Transverse colon (tissue), 4 donors: ENCODE measurements around the gene SNX1. TPM values are rescaled to one million over a fixed set of nuclear protein-coding genes. Genes with fewer than 3 reads are reported as not detected.

Experiments used
- DNase-seq: peaks from one replicate; pipeline ENCODE4 v3.0.0-alpha.2; 2019
- H3K27ac ChIP-seq, 4 donors: fragments of 200-600 bp; sonication (generic); 2 replicates each; pipeline ENCODE4 v1.5.1; 2016 to 2018; ENCODE audit warnings: inconsistent platforms in 4 of 4
- H3K27me3 ChIP-seq: fragments of 200-600 bp; sonication (generic); 2 replicates; pipeline ENCODE4 v1.5.1; 2017; ENCODE audit warnings: inconsistent platforms
- H3K36me3 ChIP-seq, 4 donors: fragments of 200-600 bp; sonication (generic); 2 replicates each; pipeline ENCODE4 v1.5.1; 2017 to 2019; ENCODE audit warnings: inconsistent platforms in 4 of 4
- H3K4me1 ChIP-seq, 4 donors: fragments of 200-600 bp; sonication (generic); 2 replicates each; pipeline ENCODE4 v1.5.1; 2017 to 2020; ENCODE audit warnings: inconsistent platforms in 4 of 4
- H3K4me3 ChIP-seq, 4 donors: fragments of 200-600 bp; sonication (generic); 1 replicate in 1 of 4; 2 replicates in 3 of 4; pipeline versions ENCODE4 v1.5.1 to v1.6.1; 2017 to 2019; ENCODE audit warnings: inconsistent platforms in 4 of 4
- H3K9me3 ChIP-seq, 2 donors: fragments of 200-600 bp; sonication (generic); 2 replicates each; pipeline ENCODE4 v1.5.1; 2017 to 2019; ENCODE audit warnings: inconsistent platforms in 2 of 2
- CTCF ChIP-seq, 5 experiments: fragments of 200-600 bp in 3 of 5; fragments of 450-650 bp in 2 of 5; sonication (generic) in 3 of 5; IDR thresholded peaks; 1 replicate in 2 of 5; 2 replicates in 3 of 5; pipeline ENCODE4 v1.5.1; 2016 to 2017; ENCODE audit warnings: antibody characterized with exemption in 5 of 5, inconsistent platforms in 3 of 5, mild to moderate bottlenecking in 2 of 5, moderate library complexity in 1 of 5
- EP300 ChIP-seq: sonication (generic); formaldehyde crosslinking; IDR thresholded peaks from one replicate; pipeline ENCODE4 v1.6.1; 2017; ENCODE audit warnings: antibody characterized with exemption, low read depth
- POLR2A ChIP-seq: fragments of 450-650 bp; IDR thresholded peaks from one replicate; pipeline ENCODE4 v1.6.1; 2016; ENCODE audit warnings: antibody characterized with exemption, mild to moderate bottlenecking, moderate library complexity
- POLR2AphosphoS5 ChIP-seq, 3 donors: sonication (generic); formaldehyde crosslinking; IDR thresholded peaks; one replicate each; pipeline ENCODE4 v1.6.1; 2016; ENCODE audit warnings: antibody characterized with exemption in 3 of 3
- WGBS, 2 donors: methylation state at CpG; one replicate each; pipeline ENCODE4 v1.1.5; 2018; ENCODE audit warnings: low coverage in 1 of 2; 5-methylcytosine and 5-hydroxymethylcytosine counted together
- in situ Hi-C, 4 donors: fragments of 200-750 bp; cut with MboI; loops; one replicate each; pipeline versions ENCODE4 v1.15.0 to v1.15.1; 2017; ENCODE audit warnings: low sequenced_read_pairs in 3 of 4, low pct_ligation_motif_present in 1 of 4, low pct_unique_long_range_greater_than_20kb in 1 of 4
- intact Hi-C: fragments of 100-400 bp; cut with DNase I; formaldehyde crosslinking; loops from one replicate; pipeline ENCODE4 v1.15.1; 2023; ENCODE audit warnings: low total_unique reads
- total RNA-seq, 4 donors: library from RNA; depleted of rRNA; stranded (reverse); fragments of >200 nt; gene quantifications; one replicate each; pipeline ENCODE4 v1.1.0, GENCODE V29; 2016

SNX1 gene
- total RNA-seq, 4 donors from 2014 or later, result 42.4 to 91.0 (median 65.4) TPM

DNA sequence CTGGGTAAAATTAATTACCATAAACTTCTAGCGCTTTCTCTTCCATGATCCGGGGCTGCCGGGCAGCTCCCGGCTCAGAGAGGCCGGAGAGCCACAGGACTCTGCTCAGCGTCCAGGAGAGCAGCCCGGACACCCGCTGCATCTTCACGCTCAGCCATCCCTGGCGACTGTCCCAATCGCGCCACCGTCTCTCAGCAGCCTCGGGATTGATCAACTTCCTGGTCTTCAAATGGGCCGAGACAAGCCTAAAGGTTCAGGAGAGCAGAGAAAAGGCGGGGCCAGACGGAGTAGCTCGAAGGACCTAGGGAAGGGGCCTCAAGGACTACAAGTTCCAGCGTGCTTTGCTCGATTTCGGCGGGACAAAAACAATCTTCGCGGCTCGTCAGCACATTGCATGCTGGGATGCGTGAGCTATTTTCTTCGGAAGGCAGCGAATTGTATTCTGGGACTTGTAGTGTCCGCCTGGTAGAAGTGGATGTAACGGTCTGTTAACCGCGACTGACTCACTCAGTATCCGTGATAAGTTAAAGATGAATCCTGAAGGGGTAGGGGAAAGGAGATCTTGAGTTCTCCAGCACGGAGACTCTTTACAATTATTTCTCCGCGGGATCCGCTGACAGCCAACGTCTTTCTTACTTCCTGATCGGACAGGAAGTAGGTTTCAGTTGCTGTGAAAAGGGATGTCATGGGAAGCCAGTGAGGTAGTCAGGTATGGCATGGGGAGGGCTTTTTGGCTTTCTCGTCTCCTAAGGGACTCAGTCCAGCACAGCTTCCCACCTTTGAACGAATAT, 2.0 kb upstream of the SNX1 start, which contains the start of gene CIAO2A:
CIAO2A (minus strand) TSS at position 212 of the 791 bp plus-strand sequence; CDS start at position 142, 70 bp downstream.
- Histone ChIP-seq H3K4me3 (peak within 1 kb of the TSS; percentile 52 to 84 (median 62)), H3K36me3 (peaks cover 0 to 6% (median 0%) of the 10 kb centered on the region in 4 donors), H3K27ac (peak within 1 kb of the TSS; percentile 86 to 92 (median 89)), H3K4me1 (peaks cover 27 to 70% (median 40%) of the 10 kb centered on the region in 4 donors), H3K27me3 (no peaks in the 10 kb centered on the region), H3K9me3 (no peaks in the 10 kb centered on the region)
- in situ Hi-C loops, result no loop called here
- WGBS, 2 donors, result 0% methylated on average over 8 to 41 of the region's 41 CpGs
- TF ChIP-seq EP300 (no peak), POLR2A (peak; percentile 89), CTCF (IDR thresholded peaks at IDR 0.05) (no peak), POLR2AphosphoS5 (IDR thresholded peaks at IDR 0.05) (peak; percentile 78 to 94 (median 91))
- intact Hi-C loops, result no loop called here
- peak; percentile 98 for DNase-seq

DNA sequence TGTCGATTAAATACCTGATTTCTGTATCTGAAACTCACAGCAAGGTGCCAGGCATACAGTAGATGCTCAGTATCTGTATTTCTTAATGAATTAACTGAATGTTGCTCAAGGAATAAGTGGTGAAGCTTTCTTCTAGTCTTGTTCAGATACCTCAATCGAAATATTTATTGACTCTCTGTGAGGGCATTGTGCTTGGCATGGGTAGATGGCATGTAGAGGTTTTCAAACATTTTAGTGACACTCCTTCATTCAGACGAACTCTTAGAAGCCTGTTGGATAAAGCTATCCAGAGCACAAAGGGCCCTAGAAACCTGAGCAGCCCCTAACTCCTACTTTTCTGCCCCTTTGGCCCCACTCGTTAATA, 369 bp upstream of the SNX1 start:
- H3K4me3 ChIP-seq, result peak overlapping the region in 3 of 4 donors; percentile 65 to 94 (median 76)
- H3K27me3 ChIP-seq, result no peaks in the 10 kb centered on the region
- H3K36me3 ChIP-seq, result no peaks in the 10 kb centered on the region
- WGBS, 2 donors, result 33 to 56% methylated on average over 3 to 4 of the region's 4 CpGs
- no peaks in the 10 kb centered on the region for H3K9me3 ChIP-seq
- peak overlapping the region; percentile 86 to 92 (median 89) for H3K27ac ChIP-seq
- in situ Hi-C loops, result no loop called here
- H3K4me1 ChIP-seq, result peaks cover 27 to 77% (median 44%) of the 10 kb centered on the region in 4 donors
- DNase-seq, result no peak
- intact Hi-C loops, result no loop called here
- TF ChIP-seq POLR2AphosphoS5 (IDR thresholded peaks at IDR 0.05), result no peak
- no peak for TF ChIP-seq CTCF (IDR thresholded peaks at IDR 0.05)
- TF ChIP-seq EP300, result no peak
- TF ChIP-seq POLR2A, result no peak

GRCh38 chr15:64096668-64097384, 1.0 kb downstream of the SNX1 start:
- no peaks in the 10 kb centered on the region for H3K36me3 ChIP-seq
- DNase-seq, result no peak
- H3K27me3 ChIP-seq, result no peaks in the 10 kb centered on the region
- peaks cover 27 to 80% (median 44%) of the 10 kb centered on the region in 4 donors for H3K4me1 ChIP-seq
- H3K4me3 ChIP-seq, result peak overlapping the region; percentile 65 to 94 (median 82)
- WGBS, 2 donors, result 2 to 12% methylated on average over 3 to 16 of the region's 16 CpGs
- intact Hi-C loops, result no loop called here
- no peaks in the 10 kb centered on the region for H3K9me3 ChIP-seq
- in situ Hi-C loops, result no loop called here
- H3K27ac ChIP-seq, result peak overlapping the region; percentile 86 to 92 (median 89)
- TF ChIP-seq POLR2A (no peak), EP300 (no peak), POLR2AphosphoS5 (IDR thresholded peaks at IDR 0.05) (no peak), CTCF (IDR thresholded peaks at IDR 0.05) (peak in 2 of 5 experiments; percentile 8 to 28)

DNA sequence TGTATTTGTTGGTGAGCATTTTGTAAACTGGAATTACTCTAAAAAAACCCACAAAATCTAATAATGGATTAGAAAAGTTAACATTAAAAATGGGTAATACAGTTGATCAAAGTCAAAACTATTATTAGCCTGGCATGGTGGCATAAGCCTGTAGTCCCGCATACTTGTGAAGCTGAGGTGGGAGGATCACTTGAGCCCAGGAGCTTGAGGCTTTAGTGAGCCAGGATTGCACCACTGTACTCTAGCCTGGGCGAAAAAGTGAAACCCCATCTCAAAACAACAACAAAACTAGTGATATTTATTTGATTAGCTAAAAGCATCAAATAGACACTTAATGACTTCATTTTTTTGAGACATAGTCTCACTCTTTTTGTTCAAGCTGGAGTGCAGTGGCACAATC, 3.6 kb downstream of the SNX1 start:
- no peak for DNase-seq
- TF ChIP-seq POLR2A (no peak), EP300 (no peak), CTCF (IDR thresholded peaks at IDR 0.05) (no peak), POLR2AphosphoS5 (IDR thresholded peaks at IDR 0.05) (no peak)
- no peaks in the 10 kb centered on the region for H3K9me3 ChIP-seq
- H3K27ac ChIP-seq, result no peak overlapping the region
- peaks cover 18 to 67% (median 35%) of the 10 kb centered on the region in 4 donors for H3K4me1 ChIP-seq
- H3K4me3 ChIP-seq, result no peak overlapping the region
- intact Hi-C loops (no loop called here), in situ Hi-C loops (no loop called here)
- WGBS, 2 donors, result 69 to 90% methylated on average over 2 of the region's 2 CpGs
- no peaks in the 10 kb centered on the region for H3K27me3 ChIP-seq
- no peaks in the 10 kb centered on the region for H3K36me3 ChIP-seq
